WTC11 (cell line): ENCODE measurements around the gene AP1G2.

ENCODE experiments used
- ZNF671 ChIP-seq: fragments of 250-450 bp; sonication (Bioruptor Pico); IDR thresholded peaks from 2 replicates; pipeline ENCODE4 v1.8.0; 2021; ENCODE audit warnings: mild to moderate bottlenecking
- TF ChIP-seq, protein P1 (sequence below): sonication (generic); formaldehyde crosslinking; IDR thresholded peaks from 2 replicates; pipeline ENCODE4 v1.8.1; 2023; ENCODE audit warnings: mild to moderate bottlenecking, missing genetic modification reagents, moderate library complexity
- TF ChIP-seq, protein P2 (sequence below): sonication (generic); formaldehyde crosslinking; IDR thresholded peaks from 2 replicates; pipeline ENCODE4 v1.8.0; 2022; ENCODE audit warnings: mild to moderate bottlenecking, missing genetic modification reagents
- TF ChIP-seq, protein P3 (sequence below): fragments of 200-600 bp; IDR thresholded peaks from 2 replicates; pipeline ENCODE4 v1.8.0; 2022; ENCODE audit warnings: antibody characterized with exemption
- TF ChIP-seq, protein P4 (sequence below): sonication (generic); formaldehyde crosslinking; IDR thresholded peaks from 2 replicates; pipeline ENCODE4 v1.8.1; 2023; ENCODE audit warnings: mild to moderate bottlenecking, missing genetic modification reagents, borderline replicate concordance
- TF ChIP-seq, protein P5 (sequence below): sonication (generic); formaldehyde crosslinking; IDR thresholded peaks from 2 replicates; pipeline ENCODE4 v1.8.0; 2022; ENCODE audit warnings: mild to moderate bottlenecking, missing genetic modification reagents
- TF ChIP-seq, protein P6 (sequence below): sonication (generic); formaldehyde crosslinking; IDR thresholded peaks from 2 replicates; pipeline ENCODE4 v1.8.1; 2022; ENCODE audit warnings: mild to moderate bottlenecking, missing genetic modification reagents, moderate library complexity, borderline replicate concordance

DNA sequence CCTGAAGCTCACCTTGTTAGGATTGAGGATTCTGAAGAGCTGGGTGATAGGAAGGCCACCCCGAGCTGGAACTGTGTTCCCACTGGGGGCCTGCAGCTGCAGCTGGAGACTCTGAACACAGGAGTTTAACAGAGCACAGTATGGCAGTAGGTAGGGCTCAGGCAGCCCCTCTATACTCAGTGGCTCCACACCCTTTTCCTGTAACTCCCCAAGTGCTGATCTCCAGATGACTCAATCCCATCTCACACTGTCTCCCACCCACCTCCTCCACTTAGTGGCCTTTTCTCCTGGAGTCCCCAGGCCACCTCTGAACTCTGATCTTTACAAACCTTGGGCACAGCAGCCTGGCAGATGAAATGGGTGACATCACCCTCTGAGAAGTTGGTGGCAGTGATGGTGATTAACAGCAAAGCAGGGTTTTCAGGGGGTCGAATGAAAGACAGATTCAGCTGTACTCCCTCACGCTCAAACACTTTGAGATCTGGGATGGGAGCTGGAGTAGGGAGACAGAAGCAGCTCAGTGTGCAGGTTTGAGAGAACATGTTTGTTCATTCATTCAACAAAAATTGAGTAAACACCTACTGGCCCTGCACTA lies 7.6 kb downstream of the AP1G2 start:
- TF ChIP-seq, protein P1, sequence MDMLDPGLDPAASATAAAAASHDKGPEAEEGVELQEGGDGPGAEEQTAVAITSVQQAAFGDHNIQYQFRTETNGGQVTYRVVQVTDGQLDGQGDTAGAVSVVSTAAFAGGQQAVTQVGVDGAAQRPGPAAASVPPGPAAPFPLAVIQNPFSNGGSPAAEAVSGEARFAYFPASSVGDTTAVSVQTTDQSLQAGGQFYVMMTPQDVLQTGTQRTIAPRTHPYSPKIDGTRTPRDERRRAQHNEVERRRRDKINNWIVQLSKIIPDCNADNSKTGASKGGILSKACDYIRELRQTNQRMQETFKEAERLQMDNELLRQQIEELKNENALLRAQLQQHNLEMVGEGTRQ (CRISPR knock-in tag): no peak
- TF ChIP-seq, protein P2, sequence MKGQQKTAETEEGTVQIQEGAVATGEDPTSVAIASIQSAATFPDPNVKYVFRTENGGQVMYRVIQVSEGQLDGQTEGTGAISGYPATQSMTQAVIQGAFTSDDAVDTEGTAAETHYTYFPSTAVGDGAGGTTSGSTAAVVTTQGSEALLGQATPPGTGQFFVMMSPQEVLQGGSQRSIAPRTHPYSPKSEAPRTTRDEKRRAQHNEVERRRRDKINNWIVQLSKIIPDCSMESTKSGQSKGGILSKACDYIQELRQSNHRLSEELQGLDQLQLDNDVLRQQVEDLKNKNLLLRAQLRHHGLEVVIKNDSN: no peak
- TF ChIP-seq, protein P3, sequence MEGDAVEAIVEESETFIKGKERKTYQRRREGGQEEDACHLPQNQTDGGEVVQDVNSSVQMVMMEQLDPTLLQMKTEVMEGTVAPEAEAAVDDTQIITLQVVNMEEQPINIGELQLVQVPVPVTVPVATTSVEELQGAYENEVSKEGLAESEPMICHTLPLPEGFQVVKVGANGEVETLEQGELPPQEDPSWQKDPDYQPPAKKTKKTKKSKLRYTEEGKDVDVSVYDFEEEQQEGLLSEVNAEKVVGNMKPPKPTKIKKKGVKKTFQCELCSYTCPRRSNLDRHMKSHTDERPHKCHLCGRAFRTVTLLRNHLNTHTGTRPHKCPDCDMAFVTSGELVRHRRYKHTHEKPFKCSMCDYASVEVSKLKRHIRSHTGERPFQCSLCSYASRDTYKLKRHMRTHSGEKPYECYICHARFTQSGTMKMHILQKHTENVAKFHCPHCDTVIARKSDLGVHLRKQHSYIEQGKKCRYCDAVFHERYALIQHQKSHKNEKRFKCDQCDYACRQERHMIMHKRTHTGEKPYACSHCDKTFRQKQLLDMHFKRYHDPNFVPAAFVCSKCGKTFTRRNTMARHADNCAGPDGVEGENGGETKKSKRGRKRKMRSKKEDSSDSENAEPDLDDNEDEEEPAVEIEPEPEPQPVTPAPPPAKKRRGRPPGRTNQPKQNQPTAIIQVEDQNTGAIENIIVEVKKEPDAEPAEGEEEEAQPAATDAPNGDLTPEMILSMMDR: no peak
- TF ChIP-seq, protein P4, sequence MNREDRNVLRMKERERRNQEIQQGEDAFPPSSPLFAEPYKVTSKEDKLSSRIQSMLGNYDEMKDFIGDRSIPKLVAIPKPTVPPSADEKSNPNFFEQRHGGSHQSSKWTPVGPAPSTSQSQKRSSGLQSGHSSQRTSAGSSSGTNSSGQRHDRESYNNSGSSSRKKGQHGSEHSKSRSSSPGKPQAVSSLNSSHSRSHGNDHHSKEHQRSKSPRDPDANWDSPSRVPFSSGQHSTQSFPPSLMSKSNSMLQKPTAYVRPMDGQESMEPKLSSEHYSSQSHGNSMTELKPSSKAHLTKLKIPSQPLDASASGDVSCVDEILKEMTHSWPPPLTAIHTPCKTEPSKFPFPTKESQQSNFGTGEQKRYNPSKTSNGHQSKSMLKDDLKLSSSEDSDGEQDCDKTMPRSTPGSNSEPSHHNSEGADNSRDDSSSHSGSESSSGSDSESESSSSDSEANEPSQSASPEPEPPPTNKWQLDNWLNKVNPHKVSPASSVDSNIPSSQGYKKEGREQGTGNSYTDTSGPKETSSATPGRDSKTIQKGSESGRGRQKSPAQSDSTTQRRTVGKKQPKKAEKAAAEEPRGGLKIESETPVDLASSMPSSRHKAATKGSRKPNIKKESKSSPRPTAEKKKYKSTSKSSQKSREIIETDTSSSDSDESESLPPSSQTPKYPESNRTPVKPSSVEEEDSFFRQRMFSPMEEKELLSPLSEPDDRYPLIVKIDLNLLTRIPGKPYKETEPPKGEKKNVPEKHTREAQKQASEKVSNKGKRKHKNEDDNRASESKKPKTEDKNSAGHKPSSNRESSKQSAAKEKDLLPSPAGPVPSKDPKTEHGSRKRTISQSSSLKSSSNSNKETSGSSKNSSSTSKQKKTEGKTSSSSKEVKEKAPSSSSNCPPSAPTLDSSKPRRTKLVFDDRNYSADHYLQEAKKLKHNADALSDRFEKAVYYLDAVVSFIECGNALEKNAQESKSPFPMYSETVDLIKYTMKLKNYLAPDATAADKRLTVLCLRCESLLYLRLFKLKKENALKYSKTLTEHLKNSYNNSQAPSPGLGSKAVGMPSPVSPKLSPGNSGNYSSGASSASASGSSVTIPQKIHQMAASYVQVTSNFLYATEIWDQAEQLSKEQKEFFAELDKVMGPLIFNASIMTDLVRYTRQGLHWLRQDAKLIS: no peak
- no peak for TF ChIP-seq ZNF671 (CRISPR knock-in tag)
- TF ChIP-seq, protein P5, sequence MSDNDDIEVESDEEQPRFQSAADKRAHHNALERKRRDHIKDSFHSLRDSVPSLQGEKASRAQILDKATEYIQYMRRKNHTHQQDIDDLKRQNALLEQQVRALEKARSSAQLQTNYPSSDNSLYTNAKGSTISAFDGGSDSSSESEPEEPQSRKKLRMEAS (CRISPR knock-in tag): no peak
- TF ChIP-seq, protein P6, sequence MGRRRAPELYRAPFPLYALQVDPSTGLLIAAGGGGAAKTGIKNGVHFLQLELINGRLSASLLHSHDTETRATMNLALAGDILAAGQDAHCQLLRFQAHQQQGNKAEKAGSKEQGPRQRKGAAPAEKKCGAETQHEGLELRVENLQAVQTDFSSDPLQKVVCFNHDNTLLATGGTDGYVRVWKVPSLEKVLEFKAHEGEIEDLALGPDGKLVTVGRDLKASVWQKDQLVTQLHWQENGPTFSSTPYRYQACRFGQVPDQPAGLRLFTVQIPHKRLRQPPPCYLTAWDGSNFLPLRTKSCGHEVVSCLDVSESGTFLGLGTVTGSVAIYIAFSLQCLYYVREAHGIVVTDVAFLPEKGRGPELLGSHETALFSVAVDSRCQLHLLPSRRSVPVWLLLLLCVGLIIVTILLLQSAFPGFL (CRISPR knock-in tag): no peak
